Parietal lobe (tissue), 1 donor: ENCODE data around the gene SCGN. TPM values are rescaled to one million over a fixed set of nuclear protein-coding genes. Genes with fewer than 3 reads are reported as not detected.

Source experiments
- total RNA-seq: library from RNA; depleted of rRNA; stranded (reverse); fragments of >200 nt; gene quantifications from one replicate; pipeline ENCODE4 v1.2.3, GENCODE V29; 2014

SCGN gene, protein sequence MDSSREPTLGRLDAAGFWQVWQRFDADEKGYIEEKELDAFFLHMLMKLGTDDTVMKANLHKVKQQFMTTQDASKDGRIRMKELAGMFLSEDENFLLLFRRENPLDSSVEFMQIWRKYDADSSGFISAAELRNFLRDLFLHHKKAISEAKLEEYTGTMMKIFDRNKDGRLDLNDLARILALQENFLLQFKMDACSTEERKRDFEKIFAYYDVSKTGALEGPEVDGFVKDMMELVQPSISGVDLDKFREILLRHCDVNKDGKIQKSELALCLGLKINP
- total RNA-seq, result 17.2 TPM

DNA sequence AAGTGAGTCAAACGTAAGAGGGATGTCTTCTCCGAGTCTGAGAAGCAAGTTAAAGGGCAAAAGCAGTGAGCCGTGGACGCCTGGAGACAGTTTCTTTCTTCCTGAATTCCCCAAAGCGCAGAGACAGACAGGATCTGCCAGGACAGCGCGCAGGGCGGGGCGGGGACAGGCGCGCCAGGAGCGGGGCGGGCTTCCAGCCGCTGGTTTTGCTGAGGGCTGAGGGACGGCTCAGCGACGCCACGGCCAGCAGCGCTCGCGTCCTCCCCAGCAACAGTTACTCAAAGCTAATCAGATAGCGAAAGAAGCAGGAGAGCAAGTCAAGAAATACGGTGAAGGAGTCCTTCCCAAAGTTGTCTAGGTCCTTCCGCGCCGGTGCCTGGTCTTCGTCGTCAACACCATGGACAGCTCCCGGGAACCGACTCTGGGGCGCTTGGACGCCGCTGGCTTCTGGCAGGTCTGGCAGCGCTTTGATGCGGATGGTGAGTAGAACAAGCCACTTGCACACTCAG lies at the start of gene SCGN:
Gene SCGN, plus strand, starts transcription at position 209 of the 509 bp plus-strand sequence. Its CDS starts 189 bp downstream, at position 398.

Other genes starting within 250 kb of the SCGN start
- gene SLC17A4, start 102.5 kb downstream of the SCGN start, total RNA-seq, result 0.31 TPM
- not detected for gene SLC17A1, start 179.8 kb downstream of the SCGN start, total RNA-seq
- not detected for gene SLC17A3, start 222.0 kb downstream of the SCGN start, total RNA-seq